Hematopoietic multipotent progenitor cell treated with erythropoietin and hydrocortisone succinate and interleukin-3 and kit ligand, for 17 days (in vitro differentiated cells): ENCODE results near the gene CPED1.
A peak's percentile ranks its signal among the peaks of the same experiment; 100 is the strongest.
"Not testable (repeated sequence)": the region's sequence is repeated elsewhere in the genome, so short reads cannot be mapped to it uniquely, and the experiment has no call there.

ENCODE experiments used
- DNase-seq: peaks from one replicate; pipeline ENCODE4 v3.0.0-alpha.2; 2015; ENCODE audit warnings: low spot score

The CPED1 gene

GRCh38 chr7:121097577-121097976 lies 109.1 kb downstream of the CPED1 start:
- DNase-seq, result no peak

GRCh38 chr7:121099572-121099971 lies 111.1 kb downstream of the CPED1 start:
- no peak for DNase-seq

- DNase-seq, result no peak
Observed at GRCh38 chr7:121101083-121101482, 112.6 kb downstream of the CPED1 start.

GRCh38 chr7:121101621-121102020 lies 113.1 kb downstream of the CPED1 start:
- DNase-seq, result no peak

- no peak for DNase-seq
Observed at GRCh38 chr7:121102619-121103018, 114.1 kb downstream of the CPED1 start.

GRCh38 chr7:121103086-121103485 lies 114.6 kb downstream of the CPED1 start:
- DNase-seq, result no peak

GRCh38 chr7:121103579-121103978 lies 115.1 kb downstream of the CPED1 start:
- DNase-seq, result no peak

- no peak for DNase-seq
Observed at GRCh38 chr7:121105262-121105661, 116.8 kb downstream of the CPED1 start.

GRCh38 chr7:121107923-121108498 lies 119.5 kb downstream of the CPED1 start:
- DNase-seq, result peak; percentile 73

GRCh38 chr7:121109145-121109544 lies 120.6 kb downstream of the CPED1 start:
- DNase-seq, result no peak

GRCh38 chr7:121113288-121113687 lies 124.8 kb downstream of the CPED1 start:
- no peak for DNase-seq

GRCh38 chr7:121116396-121116795 lies 127.9 kb downstream of the CPED1 start:
- DNase-seq, result no peak

GRCh38 chr7:121119047-121119446 lies 130.5 kb downstream of the CPED1 start:
- no peak for DNase-seq

GRCh38 chr7:121123032-121123431 lies 134.5 kb downstream of the CPED1 start:
- DNase-seq, result no peak

- not testable (repeated sequence) for DNase-seq
Observed at GRCh38 chr7:121125454-121125853, 136.9 kb downstream of the CPED1 start.

GRCh38 chr7:121126201-121126600 lies 137.7 kb downstream of the CPED1 start:
- DNase-seq, result no peak

- DNase-seq, result no peak
Observed at GRCh38 chr7:121126801-121127534, 138.5 kb downstream of the CPED1 start.

- DNase-seq, result no peak
Observed at GRCh38 chr7:121132940-121133339, 144.4 kb downstream of the CPED1 start.

GRCh38 chr7:121133444-121133843 lies 144.9 kb downstream of the CPED1 start:
- DNase-seq, result no peak

GRCh38 chr7:121137580-121137979 lies 149.1 kb downstream of the CPED1 start:
- DNase-seq, result no peak

- DNase-seq, result no peak
Observed at GRCh38 chr7:121138262-121138933, 149.9 kb downstream of the CPED1 start.

- DNase-seq, result no peak
Observed at GRCh38 chr7:121139427-121139826, 150.9 kb downstream of the CPED1 start.

GRCh38 chr7:121140790-121141189 lies 152.3 kb downstream of the CPED1 start:
- no peak for DNase-seq
